ENCODE data around the gene TENM4.

TENM4 gene

DNA sequence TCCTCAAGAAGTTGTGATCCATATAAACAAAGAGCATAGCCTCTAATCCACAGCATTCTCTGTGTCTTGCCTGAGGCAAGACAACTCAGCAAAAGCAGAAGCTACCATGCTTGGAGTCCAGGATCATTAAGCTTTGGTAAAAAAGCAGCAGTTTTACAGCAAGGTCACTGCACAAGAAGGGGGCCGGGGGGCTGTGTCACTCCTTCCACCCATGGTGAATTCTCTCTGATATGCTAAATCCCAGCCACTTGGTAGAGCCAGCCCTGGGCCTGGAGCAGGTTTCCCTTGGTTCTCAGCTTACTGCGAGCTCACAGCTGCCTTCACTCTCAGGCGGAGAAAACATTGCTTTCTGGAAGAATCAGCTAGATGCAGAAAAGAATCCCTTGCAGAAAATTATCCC is 144.7 kb downstream of the TENM4 start:
- no peak for DNase-seq (ENCODE audit: low read depth in 2 of 2)

DNA sequence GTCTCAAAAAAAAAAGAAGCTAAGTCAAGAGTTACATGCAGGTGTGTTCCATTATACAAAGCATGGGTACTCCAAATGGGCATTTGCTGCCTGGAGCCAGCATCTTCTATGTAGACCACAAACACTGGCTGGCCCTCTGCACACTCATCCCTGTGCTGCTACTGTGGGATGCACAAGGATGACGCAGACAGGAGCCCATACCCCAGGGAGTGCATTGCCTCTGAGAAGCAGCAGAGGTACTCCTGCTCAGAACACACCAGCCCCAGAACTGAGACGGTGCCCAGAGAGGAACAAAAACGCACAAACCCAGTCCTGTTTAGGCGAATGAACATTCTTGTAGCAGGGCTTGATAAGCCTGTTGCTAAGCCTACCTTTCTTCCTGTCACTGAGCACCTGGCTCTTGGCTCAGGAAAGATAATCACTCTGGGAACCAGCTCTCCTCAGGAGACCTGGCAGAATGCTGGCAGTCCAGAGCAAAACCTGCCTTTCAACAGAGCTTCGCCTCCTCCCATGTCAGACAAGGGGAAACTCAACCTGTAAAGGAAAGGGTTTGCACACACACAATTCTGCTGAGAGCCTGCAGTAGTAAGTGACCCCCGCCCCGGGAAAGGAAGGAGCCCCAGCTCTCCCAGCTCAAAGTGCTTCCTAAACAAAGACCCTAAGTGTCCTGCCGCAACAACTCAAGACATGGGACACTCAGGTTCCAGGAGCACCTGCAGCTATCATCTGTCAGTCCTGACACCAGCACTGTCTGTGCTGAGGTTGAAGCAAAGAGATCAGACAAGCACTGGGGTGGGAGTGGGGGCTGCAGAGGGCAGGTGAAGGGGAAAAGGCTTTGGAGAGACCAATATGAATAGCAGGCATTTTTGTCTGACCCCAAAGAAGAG is 145.7 kb downstream of the TENM4 start:
- no peak for DNase-seq (ENCODE audit: low read depth in 2 of 2)

DNA sequence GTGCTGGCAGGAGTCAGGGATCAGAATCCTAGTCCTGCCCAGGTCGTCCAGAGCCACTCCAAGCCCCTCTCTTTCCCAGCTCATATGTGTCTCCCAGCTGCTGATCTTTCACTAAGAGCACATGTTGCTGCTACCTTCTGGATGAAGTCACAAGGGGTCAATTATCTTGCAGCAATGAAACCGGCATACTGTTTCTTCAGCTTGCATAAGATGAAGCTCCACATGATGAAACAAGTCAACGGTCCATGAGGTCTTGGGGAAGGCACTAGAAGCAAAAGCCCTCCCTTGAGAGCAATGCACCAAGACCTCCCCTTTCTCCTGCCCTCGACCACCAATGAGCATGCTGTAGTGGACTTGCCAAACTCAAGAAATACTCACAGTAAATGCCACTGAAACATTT is 148.9 kb downstream of the TENM4 start:
- no peak for DNase-seq (ENCODE audit: low read depth in 2 of 2)

DNA sequence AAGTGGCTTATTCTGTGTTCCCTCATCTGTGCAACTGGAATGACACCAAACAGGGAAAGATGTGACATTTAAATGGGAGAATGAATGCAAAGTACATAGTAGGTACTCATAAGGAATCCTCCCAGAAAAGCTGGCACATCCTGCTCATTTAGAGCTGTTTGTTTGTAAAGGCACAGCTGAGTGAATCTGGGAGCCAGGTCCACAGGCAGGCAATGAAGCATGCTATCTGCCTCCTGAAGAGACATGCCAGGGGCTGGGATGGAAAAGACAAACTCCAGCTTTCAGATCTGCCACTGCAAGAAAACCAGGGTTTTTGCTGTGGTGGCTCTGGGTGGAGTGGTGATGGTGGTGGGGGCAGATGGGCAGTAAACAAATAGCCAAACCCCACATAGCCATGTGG is 150.1 kb downstream of the TENM4 start:
- no peak for DNase-seq (ENCODE audit: low read depth in 2 of 2)

DNA sequence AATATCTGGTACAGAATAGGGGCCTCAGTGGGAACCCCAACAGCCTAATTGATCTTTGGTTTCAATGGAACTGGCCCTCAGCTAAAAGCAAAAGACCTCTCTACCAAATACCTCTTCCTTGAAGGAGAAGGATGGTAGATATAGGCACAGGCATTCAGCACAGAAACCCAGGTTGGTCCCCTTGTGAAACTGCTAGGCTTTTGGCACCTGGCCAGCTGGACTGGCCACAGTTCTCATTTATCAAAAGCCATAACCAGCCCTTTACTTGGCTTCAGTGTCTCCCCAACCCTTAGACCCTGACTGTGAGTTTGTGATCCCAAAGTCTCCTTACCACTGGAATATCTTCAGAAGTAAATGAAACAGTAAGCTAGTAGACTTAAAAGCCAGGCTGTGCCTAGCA is 152.9 kb downstream of the TENM4 start:
- no peak for DNase-seq (ENCODE audit: low read depth in 2 of 2)

DNA sequence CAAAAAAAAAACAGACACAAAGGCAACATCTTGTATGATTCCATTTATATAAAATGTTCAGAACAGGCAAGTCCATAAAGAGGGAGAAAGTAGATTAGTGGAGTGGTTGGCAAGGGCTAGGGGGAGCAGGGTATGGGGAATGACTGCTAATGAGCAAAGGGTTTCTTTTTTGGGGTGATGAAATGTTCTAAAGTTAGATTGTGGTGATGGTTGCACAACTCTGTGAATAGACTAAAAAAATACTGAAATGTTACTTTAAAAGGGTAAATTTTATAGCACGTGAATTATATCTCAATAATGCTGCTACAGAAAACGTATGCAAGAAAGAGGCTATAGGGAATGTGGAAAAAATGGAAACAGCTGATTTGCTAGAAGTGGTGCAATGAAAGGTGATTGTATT is 155.1 kb downstream of the TENM4 start:
- DNase-seq (ENCODE audit: low read depth in 2 of 2), result no peak

DNA sequence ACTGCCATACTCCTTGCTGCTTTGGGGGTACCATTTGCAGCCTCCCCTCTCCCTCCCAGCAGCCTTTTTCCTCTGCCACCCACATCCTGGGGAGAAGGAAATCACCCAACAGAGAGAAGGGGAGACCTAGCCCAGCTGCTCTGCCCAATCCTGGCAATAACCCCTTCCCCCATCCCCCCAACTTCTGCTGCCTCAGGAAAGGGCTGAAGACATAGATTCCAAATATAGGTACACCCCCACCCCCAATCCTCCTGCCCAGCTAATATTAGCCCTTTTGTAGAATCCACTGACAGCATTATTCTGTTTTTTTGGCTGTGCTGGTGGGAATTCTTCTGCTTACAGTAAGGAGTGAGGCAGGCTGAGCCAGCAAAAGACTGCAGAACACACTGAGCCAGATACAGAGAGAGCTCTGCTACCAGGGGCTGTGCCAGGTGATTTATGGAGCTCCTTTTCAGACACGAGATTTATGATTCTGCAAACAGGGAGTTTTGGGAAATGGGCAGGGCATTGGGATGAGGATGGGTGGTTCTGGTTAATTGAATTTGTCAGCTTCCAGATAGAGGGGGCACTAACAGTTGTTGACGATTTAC is 164.0 kb downstream of the TENM4 start:
- DNase-seq (ENCODE audit: low read depth in 2 of 2), result no peak

DNA sequence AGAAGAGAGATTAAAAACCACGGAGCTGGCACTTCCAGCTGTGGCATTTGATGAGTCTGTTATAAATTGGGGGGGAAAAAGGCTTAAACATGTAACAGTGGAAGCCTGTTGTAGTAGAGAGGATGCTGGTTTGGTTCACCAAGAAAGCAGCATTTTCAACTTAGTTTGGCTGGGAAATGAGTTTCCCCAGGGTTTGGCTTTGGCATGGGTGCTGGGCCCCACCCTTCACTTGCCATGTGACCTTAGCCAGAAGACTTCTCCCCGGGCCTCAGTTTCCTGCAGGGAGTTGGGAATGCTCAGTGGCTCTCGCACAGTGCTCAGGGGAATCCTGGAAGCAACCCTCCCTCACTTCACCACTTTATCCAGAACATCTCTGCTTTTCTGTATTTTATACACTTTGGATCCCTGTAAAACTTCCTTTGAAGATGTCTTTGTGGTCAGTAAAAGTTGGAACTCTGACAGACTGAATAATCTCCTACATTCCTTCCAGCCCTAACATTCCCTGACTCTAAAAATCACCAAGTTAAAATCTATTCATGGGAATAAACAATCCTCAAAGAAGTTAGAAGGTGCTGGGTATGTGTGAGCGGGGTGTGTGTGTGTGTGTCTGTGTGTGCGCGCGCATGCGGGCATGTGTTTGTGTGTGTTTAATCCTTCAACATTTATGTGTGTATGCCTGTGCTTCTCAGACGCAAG is 166.0 kb downstream of the TENM4 start:
- DNase-seq (ENCODE audit: low read depth in 2 of 2), result no peak

DNA sequence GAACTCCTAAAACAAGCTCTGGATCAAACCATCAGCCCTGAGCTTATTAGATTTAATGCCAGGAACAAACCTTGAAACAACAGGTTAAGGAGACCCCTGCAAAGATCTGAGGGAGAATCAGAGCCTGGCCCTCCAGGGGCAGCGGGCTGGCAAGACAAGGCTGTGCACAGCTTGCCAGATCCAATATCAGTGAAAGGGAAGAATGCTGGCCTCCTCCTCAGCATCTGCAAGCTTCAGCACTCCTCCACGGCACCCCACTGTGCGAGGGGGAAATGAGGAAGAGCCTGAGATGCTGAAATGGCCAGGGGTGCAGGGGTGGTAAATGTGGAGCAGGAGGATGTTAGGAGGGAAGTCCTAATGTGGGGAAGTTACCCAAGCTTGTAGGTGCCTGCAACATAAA is 167.0 kb downstream of the TENM4 start:
- DNase-seq (ENCODE audit: low read depth in 2 of 2), result no peak

DNA sequence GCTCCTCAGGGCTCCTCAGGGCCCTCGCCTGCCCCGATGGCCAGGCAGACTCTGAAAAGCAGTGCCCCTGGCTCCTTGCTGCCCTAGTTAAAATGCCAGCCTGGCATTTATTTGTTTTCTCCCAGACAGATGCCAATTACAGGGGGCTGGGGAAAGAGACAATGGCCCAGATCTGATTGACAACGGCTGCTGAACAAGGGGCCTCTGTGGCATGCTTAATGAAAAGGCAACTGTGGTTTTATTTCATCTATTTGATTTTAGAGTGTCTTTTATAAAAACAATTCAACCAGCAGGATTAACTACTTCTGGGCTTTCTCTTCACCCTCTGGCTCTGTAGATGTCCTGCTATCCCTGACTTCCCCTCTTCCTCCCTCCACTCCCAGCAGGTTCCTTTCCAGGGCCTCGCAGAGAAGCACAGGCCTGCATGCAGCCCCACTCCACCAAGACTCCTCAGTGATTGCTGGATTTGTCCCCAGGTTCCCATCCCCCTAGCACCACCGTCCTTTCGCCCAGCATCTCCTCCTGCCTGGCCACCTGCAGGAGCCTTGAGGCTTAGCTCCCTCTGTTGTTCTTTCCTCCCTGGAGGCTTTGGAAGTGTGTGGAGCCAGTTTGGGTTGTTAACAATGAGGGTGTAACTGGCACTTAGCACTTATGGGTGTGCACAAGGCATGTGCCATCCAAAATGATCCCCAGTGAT is 171.1 kb downstream of the TENM4 start:
- no peak for DNase-seq (ENCODE audit: low read depth in 2 of 2)

DNA sequence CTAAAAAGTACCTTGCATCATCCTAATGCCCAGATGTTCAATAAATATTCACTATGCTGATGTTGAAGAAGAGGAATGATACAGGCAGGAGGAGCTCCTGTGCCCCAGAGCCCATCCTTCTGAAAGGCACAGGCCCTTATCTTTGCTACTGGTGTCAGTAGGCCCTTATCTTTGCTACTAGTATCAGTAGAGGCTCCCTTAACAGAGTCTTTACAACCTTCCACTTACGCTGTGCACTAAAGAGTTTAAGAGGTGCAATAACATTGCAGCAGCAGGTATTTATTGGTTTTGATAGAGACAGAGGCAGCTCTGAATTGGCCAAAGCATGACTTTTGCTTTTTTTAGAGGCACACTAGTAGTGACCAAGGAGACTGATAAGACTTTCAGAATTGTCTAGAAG is 174.4 kb downstream of the TENM4 start:
- no peak for DNase-seq (ENCODE audit: low read depth in 2 of 2)

DNA sequence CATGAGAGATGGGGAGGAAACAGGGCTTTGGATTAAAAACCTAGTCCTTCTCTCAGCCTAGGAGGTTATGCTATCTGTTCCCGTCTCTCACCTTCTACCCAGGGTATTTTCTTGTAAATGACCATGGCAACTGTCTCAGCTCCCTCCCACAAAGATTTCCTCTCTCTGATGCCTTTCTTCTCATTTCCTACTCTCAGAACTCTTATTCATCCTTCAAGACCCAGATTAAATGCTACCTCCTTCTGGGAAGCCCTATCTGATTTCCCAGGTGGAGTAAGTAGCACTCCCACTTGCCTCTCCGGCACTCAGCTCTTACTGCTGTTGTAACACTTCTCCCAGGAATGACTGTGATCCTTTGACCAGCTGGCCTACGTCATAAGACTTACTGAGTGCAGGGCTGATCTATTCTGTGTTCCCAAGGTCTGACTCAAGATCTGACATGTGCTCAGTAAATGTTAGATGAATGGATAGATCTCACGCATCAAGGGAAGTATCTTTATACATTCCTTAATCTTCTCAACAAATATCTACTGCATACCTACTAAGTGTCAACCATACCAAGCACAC is 175.0 kb downstream of the TENM4 start:
- no peak for DNase-seq (ENCODE audit: low read depth in 2 of 2)

DNA sequence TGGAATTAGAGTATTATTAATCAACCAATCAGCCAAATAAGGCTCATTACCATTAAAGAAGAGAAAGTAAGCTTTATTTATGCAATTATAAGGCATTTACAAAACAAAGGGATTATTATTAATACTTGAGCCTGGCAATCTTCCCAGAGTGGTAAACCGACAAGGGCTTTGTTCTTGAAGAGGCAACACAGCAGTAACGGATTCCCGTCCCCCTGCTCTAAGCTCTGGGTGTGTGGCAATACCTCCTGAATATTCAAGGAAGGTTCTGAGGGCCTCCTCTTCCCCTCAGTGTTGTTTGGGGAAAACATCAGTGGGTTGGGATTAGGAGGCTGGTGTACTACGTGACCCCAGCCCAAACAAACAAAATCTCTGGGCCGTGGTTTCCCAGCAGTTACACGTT is 176.5 kb downstream of the TENM4 start:
- no peak for DNase-seq (ENCODE audit: low read depth in 2 of 2)

DNA sequence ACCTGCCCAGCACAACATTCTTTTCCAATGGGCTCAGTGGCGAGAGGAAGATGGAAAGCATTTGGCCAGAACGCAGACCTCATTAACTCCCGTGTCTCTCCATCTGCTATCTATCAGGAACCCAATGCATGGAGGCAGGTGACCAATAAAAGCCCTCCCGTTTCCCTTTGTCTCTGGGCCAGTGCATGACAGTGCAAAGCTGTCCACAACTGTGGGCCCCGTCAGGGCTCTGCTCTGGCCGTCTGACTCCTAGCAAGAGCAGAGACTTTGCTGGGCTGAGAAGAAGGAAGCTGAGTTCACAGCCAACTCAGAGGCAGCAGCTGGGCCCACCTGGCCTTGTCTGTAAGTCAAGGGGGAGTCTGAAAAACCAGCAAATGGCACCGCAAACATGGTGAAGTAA is 177.8 kb downstream of the TENM4 start:
- DNase-seq (ENCODE audit: low read depth in 2 of 2), result no peak

DNA sequence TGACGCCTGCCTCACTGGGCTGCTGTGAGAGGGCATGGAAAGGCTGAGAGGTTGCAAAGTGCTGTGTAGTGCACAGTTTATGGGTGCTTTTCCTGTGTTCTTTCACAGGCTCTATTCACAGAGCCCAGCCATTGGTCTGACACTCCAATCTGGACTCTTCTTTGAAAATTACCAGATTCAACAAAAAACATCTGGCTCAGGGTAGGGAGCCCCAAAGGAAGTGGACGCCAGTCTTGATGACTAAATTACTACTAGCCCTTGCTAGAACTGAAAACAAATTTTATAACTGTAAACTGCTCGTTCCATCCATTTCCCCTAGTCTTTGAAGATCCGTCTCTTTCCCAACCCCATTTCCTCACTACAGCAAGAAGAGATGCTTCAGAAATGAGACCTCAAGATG is 178.6 kb downstream of the TENM4 start:
- no peak for DNase-seq (ENCODE audit: low read depth in 2 of 2)

DNA sequence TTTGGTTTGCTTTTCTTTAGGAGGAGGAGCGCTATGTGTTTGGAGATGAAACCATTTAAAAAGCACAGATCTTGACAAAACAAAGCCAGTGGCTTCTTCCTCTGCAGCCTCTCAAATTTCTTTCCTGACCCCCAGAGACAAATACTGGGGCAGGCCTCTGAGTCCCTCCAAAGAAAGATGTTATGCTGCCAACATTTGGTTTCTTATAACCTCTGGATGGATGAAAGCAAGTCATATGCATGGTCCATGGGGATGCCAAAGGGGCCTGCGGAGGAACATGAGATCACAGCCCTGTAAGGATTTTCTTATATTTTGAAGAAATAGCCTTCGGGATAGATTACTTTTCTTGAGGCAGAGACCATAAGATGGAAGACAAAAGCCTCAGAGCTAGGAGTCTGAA is 179.1 kb downstream of the TENM4 start:
- DNase-seq (ENCODE audit: low read depth in 2 of 2), result no peak

DNA sequence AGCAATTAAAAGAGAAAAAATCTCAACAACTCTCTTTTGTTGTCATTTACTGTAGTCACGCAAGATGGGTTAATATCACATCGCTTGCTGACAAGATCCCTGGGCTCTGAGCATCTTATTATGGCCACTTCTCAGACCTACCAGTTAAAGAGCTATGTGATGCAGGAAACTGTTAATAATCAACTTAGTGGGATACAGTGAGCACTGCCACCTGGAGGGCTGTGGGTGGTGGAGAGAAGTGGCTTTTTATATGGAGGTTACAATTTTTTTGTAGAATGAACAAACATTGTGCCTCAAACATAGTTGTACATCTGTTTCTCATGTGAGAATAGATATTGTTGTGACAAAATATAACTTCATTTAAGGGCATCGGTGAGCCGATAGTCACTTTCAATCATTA is 181.0 kb downstream of the TENM4 start:
- no peak for DNase-seq (ENCODE audit: low read depth in 2 of 2)

DNA sequence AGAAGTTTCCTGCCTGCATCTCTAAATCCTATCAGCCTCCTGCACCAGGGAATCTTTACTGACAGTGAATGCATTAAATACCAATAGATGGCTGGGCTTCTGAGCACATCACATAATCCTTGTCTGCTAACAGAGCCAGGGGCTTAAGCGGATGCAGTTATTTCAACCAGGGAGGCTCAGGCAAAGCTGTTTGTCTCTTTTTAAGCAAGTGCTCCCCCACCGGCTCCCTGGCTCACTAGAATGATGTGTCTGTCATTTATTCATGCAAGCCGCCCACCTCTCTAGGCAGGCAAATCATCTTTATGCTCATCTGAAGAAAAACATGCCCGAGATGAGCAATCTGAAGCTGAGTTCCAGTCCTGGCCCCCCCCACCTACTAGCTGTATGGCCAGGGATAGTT is 182.3 kb downstream of the TENM4 start:
- DNase-seq (ENCODE audit: low read depth in 2 of 2), result no peak

DNA sequence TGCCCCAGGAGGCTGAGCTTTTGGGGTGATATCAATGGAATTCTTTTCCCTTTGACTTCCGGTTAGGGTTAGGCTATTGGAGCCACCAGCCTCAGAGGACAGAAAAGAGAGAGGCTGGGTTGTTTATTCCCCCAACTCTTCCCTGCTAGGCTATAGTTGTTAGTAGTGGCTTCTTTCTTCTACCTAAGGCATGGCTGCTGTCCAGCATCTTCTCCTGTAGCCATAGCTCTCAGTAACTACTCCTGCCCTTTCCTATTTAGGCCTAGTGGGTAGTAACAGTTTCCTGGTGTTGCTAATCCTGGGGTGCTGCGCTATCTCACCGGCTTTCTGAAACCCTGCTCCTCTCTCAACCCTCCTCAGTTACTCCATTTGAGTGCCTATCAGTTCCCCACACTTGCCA is 184.9 kb downstream of the TENM4 start:
- no peak for DNase-seq (ENCODE audit: low read depth in 2 of 2)

DNA sequence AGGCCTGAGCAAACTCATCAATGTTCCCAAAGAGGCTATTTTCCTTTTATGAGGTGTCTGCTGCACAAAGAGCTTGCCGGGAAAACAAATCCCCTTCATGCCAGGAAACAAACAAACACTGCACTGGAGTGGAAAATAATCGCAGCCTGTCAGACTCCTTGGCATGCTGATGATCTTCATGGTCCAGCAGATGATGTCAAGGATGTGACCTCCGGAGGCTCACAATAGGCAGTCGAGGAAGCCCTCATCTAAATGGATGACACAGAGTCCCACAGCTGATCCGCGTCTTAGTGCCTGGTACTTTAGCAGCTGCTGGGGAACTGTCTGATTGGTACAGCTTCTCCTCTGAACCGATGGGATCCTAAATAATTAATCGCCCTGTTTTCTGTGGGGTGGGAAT is 187.6 kb downstream of the TENM4 start:
- DNase-seq (ENCODE audit: low read depth in 2 of 2), result no peak

DNA sequence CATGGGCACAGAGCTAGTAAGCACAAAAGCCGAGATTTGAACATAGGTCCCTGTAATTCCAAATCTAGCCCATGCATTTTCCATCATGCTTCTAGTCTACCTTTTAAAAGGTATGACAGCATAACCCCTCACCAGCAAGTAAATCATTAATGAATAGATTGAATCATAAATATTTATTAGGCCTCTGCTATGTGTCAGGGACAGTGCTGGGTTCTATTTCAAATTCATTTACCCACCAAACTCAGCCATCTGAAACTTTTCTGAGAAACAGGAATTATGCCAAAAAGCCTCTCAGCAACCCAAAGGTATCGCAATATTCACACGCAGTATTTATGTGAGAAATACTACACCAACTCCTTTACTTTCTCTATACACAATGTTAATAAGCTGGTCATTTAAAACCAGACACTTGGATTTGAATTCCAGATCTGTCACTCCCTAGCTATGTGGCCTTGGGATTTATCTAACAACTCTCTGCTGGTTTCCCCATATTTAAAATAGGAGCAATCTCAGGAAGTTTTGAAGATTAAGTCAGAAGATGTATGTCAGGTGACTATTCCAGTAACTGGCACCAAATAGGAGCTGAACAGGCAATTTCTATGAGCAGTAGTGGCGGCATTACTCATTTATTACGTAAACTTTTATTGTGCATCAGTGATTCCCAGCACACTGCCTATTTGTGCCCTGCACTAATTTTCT is 191.4 kb downstream of the TENM4 start:
- no peak for DNase-seq (ENCODE audit: low read depth in 2 of 2)

DNA sequence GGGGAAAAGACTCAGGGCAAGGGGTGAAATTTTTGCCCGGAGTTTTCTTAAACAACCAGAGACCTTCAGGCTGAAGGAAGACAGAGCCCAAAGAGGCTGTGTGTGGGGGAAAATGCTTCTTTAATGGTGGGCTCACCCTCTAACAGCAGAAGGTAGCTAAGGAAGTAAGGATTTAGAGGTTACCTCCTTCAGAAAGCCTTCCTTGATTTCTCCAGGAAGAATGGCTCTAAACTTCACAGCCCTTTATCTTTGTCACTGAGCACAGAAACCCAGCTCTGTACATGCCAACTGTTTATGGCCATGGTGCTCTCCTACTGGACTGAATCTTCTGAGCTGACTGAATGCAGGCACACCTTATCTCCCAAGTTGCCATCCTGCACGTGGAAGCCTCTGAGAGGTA is 196.0 kb downstream of the TENM4 start:
- DNase-seq (ENCODE audit: low read depth in 2 of 2), result no peak

All from stimulated activated CD8-positive, alpha-beta memory T cell treated with anti-CD3 and anti-CD28 coated beads, Interleukin-15, amount 100 ng/mL, for 48 hours (primary cell).